Sigmoid colon (tissue), 7 donors: Measurements from ENCODE around the gene PPP1R18. TPM values are rescaled to one million over a fixed set of nuclear protein-coding genes. Genes with fewer than 3 reads are reported as not detected.
"Not testable (repeated sequence)": the region's sequence is repeated elsewhere in the genome, so short reads cannot be mapped to it uniquely, and the experiment has no call there.

Source experiments
- DNase-seq: peaks from one replicate; pipeline ENCODE4 v3.0.0-alpha.2; 2019
- H3K27ac ChIP-seq, 4 donors: fragments of 200-600 bp; sonication (generic); one replicate each; pipeline ENCODE4 v1.5.1; 2016 to 2019; ENCODE audit warnings: mild to moderate bottlenecking in 1 of 4
- H3K27me3 ChIP-seq, 3 donors: fragments of 200-600 bp; sonication (generic); one replicate each; pipeline ENCODE4 v1.5.1; 2019; ENCODE audit warnings: mild to moderate bottlenecking in 1 of 3
- H3K36me3 ChIP-seq, 4 donors: fragments of 200-600 bp; sonication (generic); one replicate each; pipeline ENCODE4 v1.5.1; 2016 to 2019
- H3K4me1 ChIP-seq, 4 donors: fragments of 200-600 bp; sonication (generic); one replicate each; pipeline ENCODE4 v1.5.1; 2017 to 2019
- H3K4me3 ChIP-seq, 4 donors: fragments of 200-600 bp; sonication (generic); one replicate each; pipeline ENCODE4 v1.5.1; 2017 to 2019; ENCODE audit warnings: mild to moderate bottlenecking in 2 of 4, moderate library complexity in 1 of 4
- H3K9me3 ChIP-seq, 4 donors: fragments of 200-600 bp in 3 of 4; sonication (generic) in 3 of 4; one replicate each; pipeline versions ENCODE4 v1.5.1 to v1.6.1; 2013 to 2019
- EP300 ChIP-seq, 4 donors: sonication (generic); formaldehyde crosslinking; IDR thresholded peaks; one replicate each; pipeline ENCODE4 v1.6.1; 2017; ENCODE audit warnings: antibody characterized with exemption in 4 of 4
- POLR2A ChIP-seq, 2 donors: fragments of 450-650 bp; IDR thresholded peaks; one replicate each; pipeline ENCODE4 v1.6.1; 2016; ENCODE audit warnings: antibody characterized with exemption in 2 of 2, mild to moderate bottlenecking in 2 of 2, moderate library complexity in 2 of 2
- POLR2AphosphoS5 ChIP-seq, 4 donors: sonication (generic); formaldehyde crosslinking; IDR thresholded peaks; one replicate each; pipeline ENCODE4 v1.6.1; 2017; ENCODE audit warnings: antibody characterized with exemption in 4 of 4
- WGBS, 2 donors: extraction: QIAGEN DNeasy Blood & Tissue Kit; methylation state at CpG; one replicate each; pipeline ENCODE4 v1.1.7; 2013; 5-methylcytosine and 5-hydroxymethylcytosine counted together
- intact Hi-C: fragments of 100-400 bp; cut with DNase I; formaldehyde crosslinking; loops from one replicate; pipeline ENCODE4 v1.15.1; 2023
- polyA plus RNA-seq, 3 donors: library from polyadenylated mRNA; stranded (reverse); fragments of 200-250 nt; gene quantifications; one replicate each; pipeline ENCODE4 v1.2.3, GENCODE V29; 2013
- total RNA-seq, 4 donors: library from RNA; depleted of rRNA; stranded (reverse); fragments of >200 nt; gene quantifications; one replicate each; pipeline ENCODE4 v1.1.0, GENCODE V29; 2016
- TF ChIP-seq, protein P1 (sequence below), 4 experiments: fragments of 450-650 bp in 3 of 4; fragments of 200-600 bp in 1 of 4; IDR thresholded peaks; one replicate each; pipeline ENCODE4 v1.5.1; 2016 to 2019; ENCODE audit warnings: antibody characterized with exemption in 4 of 4, mild to moderate bottlenecking in 3 of 4, moderate library complexity in 2 of 4
- donor health status: healthy with polysubstance abuse.
- donor health status: Bipolar disorder and iron deficiency.
- donor health status: healthy.

The PPP1R18 gene
- total and polyA plus RNA-seq, 7 donors = 15.0 to 69.8 (median 33.2) TPM

DNA sequence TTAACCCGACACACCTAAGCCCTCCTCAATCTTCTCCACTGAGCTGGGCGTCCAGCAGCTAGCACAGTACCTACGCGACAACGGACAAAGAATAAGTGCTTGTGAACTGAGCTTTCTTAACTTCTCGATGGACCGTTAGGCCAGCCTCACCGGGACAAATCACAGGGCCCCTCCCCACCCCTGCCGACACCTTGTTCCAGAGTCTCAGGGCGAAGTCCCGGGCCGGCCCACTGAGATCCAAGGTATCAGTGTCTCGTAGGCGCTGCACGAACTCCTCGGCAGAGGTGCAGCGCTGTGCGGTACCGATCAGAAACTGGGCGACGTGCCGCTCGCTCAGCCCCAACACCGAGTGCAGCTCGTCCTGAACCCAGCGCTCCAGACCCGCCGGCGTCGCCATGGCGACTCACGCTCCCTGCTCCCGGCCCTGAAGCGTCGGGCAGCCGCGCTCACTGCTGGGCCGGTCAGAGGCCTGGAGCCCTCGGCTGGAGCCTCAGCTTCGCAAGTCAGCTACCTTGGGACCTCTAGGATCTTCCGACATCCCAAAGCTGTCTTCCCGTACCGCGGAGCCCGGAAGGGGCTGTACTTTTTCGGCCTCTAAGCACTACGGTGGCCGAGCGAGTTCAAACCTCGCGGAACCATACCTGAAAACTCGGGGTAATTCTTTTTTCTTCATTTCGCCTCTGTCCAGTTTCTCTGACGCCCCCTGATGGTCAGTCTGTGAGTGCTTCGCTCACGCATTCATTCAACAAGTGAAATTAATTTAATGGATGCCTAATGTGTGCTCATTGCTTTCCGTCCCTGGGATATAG, 13.8 kb downstream of the PPP1R18 start, which contains the start of gene DHX16:
Gene DHX16, minus strand, starts transcription at position 562 of the 809 bp plus-strand sequence. Its CDS starts 165 bp downstream, at position 397.
- Histone ChIP-seq H3K4me1 (peaks cover 0 to 25% (median 22%) of the 10 kb centered on the region in 4 donors), H3K4me3 (peak within 1 kb of the TSS; percentile 69 to 93 (median 80)), H3K36me3 (peaks cover 15 to 51% (median 40%) of the 10 kb centered on the region in 4 donors), H3K9me3 (no peaks in the 10 kb centered on the region), H3K27ac (peak within 1 kb of the TSS; percentile 81 to 92 (median 88)), H3K27me3 (no peaks in the 10 kb centered on the region)
- intact Hi-C loops = loop anchor here (2.0 to 5.0 kb wide), 2 partner anchors 54 to 185 kb away; partner anchors contain the start of gene HLA-E
- peak; percentile 55 to 86 (median 82) for TF ChIP-seq POLR2AphosphoS5 (IDR thresholded peaks at IDR 0.05)
- no peak for TF ChIP-seq EP300 (IDR thresholded peaks at IDR 0.05)
- TF ChIP-seq, protein P1, sequence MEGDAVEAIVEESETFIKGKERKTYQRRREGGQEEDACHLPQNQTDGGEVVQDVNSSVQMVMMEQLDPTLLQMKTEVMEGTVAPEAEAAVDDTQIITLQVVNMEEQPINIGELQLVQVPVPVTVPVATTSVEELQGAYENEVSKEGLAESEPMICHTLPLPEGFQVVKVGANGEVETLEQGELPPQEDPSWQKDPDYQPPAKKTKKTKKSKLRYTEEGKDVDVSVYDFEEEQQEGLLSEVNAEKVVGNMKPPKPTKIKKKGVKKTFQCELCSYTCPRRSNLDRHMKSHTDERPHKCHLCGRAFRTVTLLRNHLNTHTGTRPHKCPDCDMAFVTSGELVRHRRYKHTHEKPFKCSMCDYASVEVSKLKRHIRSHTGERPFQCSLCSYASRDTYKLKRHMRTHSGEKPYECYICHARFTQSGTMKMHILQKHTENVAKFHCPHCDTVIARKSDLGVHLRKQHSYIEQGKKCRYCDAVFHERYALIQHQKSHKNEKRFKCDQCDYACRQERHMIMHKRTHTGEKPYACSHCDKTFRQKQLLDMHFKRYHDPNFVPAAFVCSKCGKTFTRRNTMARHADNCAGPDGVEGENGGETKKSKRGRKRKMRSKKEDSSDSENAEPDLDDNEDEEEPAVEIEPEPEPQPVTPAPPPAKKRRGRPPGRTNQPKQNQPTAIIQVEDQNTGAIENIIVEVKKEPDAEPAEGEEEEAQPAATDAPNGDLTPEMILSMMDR (IDR thresholded peaks at IDR 0.05) = peak; percentile 69 to 91 (median 78)
- TF ChIP-seq POLR2A (IDR thresholded peaks at IDR 0.05) = peak; percentile 6 to 61
- peak; percentile 98 for DNase-seq
- 0% methylated on average over 57 of the region's 57 CpGs for WGBS, 2 donors

DNA sequence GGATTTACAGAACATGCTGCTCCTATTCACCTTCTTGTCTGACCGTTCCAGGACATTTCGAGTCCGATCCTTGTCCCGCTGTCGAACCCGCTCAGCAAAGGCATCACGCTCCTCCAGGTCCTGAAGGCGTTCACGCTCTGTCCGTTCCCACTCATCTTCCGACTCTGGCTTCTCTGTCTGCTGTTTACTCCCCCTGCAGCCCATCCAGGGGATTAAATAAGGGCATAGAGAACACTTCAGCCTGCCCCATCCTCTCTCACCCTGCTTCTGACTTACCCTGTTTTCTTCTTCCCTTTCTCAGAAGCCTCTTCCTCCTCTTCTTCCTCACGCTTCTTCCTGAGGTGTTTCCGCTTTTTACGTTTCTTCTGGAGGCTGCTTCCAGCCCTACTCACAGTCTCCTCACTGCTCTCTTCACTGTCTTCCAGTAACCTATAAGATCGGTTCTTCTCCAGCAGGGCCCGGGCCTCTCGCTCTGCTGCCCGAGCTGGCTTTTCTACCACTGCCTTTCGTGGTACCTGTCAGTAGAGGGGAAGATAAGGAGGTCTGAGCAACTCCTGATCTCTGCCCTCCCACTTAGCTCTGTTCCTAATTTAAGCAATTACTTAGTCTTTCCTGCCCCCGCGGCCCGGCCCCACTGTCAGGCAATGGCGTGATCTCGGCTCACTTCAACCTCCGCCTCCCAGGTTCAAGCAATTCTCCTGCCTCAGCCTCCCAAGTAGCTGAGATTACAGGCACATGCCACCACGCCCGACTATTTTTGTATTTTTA, 15.5 kb downstream of the PPP1R18 start:
- H3K27ac ChIP-seq = no peak overlapping the region
- H3K9me3 ChIP-seq = no peaks in the 10 kb centered on the region
- 93% methylated on average over 27 of the region's 27 CpGs for WGBS, 2 donors
- H3K36me3 ChIP-seq = peaks cover 1 to 51% (median 31%) of the 10 kb centered on the region in 4 donors
- H3K4me3 ChIP-seq = no peak overlapping the region
- intact Hi-C loops = loop anchor here (5.0 kb wide), 1 partner anchor 184 kb away; the partner anchor contains the start of gene HLA-E
- DNase-seq = no peak
- TF ChIP-seq POLR2A (IDR thresholded peaks at IDR 0.05) (no peak), POLR2AphosphoS5 (IDR thresholded peaks at IDR 0.05) (no peak), EP300 (IDR thresholded peaks at IDR 0.05) (no peak)
- TF ChIP-seq, protein P1 (IDR thresholded peaks at IDR 0.05) = no peak
- H3K4me1 ChIP-seq = peaks cover 0 to 25% (median 22%) of the 10 kb centered on the region in 4 donors
- H3K27me3 ChIP-seq = no peaks in the 10 kb centered on the region

DNA sequence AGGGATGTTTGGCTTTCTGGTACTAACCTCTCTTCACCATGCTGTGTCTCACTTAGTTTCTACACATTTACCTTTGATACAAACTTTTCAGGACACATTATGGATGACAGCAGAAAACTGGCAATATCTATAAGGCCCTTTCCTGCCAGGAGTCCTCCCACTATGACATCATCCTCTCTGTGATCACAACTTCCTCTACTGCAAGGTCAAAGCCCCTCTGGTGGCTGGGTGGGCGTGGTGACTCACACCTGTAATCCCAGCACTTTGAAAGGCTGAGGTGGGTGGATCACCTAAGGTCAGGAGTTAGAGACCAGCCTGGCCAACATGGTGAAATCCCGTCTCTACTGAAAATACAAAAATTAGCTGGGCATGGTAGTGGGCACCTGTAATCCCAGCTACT, 20.1 kb downstream of the PPP1R18 start:
- H3K27me3 ChIP-seq, DNase-seq, H3K27ac ChIP-seq, H3K4me3 ChIP-seq, H3K9me3 ChIP-seq, intact Hi-C loops: not testable (repeated sequence)
- WGBS, 2 donors = 63 to 79% methylated on average over 2 of the region's 2 CpGs
- H3K36me3 ChIP-seq = peaks cover 36 to 95% (median 74%) of the 10 kb centered on the region in 4 donors
- peaks cover 0 to 11% (median 5%) of the 10 kb centered on the region in 4 donors for H3K4me1 ChIP-seq

DNA sequence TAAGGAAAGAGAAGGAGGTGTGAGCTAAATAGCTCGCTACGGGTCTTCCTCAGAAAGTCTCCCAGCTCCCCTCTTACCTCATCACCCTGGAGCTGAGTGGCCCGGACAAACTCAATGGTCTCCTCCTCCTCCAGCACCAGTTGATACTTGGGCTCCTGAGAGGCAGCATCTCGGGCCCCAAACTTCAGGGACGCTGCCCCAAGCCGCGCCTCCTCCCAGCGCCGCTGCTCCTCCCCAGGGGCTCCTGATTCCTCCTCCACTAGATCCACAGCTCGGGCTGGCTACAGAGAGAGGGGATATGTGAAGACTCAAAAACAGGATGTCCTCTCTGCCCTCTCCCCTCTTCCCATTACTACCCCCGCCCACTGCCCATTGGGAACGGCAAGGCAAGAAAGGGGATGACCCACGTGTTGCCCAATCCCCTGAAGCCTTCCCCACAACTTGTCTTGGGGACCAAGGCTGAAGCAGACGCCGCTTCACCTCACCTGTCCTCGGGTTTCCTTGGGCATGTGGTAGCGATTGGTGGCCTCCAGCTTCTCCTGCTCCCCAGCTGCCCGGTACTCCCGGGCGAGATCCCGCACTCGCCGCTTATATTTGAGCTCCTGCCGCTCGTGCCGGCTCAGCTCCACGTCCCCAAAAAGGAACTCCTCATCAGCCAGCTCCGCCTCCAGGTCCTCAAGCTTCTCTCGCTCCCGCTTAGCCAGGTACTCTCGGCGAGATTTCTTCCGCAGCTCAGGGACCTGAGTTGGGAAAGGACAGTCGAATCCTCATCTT, 21.3 kb downstream of the PPP1R18 start:
- intact Hi-C loops = no loop called here
- 95% methylated on average over 34 of the region's 34 CpGs for WGBS, 2 donors
- no peak for DNase-seq
- no peak overlapping the region for H3K4me3 ChIP-seq
- H3K27me3 ChIP-seq = no peaks in the 10 kb centered on the region
- H3K9me3 ChIP-seq = no peaks in the 10 kb centered on the region
- TF ChIP-seq EP300 (IDR thresholded peaks at IDR 0.05) (no peak), POLR2AphosphoS5 (IDR thresholded peaks at IDR 0.05) (no peak), POLR2A (IDR thresholded peaks at IDR 0.05) (no peak)
- TF ChIP-seq, protein P1 (IDR thresholded peaks at IDR 0.05) = no peak
- H3K4me1 ChIP-seq = no peaks in the 10 kb centered on the region
- no peak overlapping the region for H3K27ac ChIP-seq
- H3K36me3 ChIP-seq = peaks cover 42 to 99% (median 73%) of the 10 kb centered on the region in 4 donors

DNA sequence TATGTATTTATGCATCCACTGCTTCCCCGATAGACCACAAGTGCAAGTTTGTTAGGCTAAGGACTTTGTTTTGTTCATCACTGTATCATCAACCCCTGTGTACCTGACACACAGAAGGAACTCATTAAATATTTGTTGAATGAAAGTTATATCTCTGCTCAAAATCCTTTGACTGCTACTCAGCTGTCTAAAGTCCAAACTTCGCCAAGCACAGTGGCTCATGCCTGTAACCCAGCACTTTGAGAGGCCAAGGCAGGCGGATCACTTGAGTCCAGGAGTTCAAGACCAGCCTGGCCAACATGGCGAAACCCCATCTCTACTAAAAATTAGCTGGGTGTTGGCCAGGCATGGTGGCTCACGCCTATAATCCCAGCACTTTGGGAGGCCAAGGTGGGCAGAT, 28.5 kb downstream of the PPP1R18 start:
- H3K9me3 ChIP-seq, H3K27me3 ChIP-seq, H3K4me3 ChIP-seq, intact Hi-C loops, H3K4me1 ChIP-seq, H3K27ac ChIP-seq, DNase-seq: not testable (repeated sequence)
- peaks cover 62 to 100% (median 87%) of the 10 kb centered on the region in 4 donors for H3K36me3 ChIP-seq
- 92 to 93% methylated on average over 5 of the region's 5 CpGs for WGBS, 2 donors
